OCI-LY1 (cell line): ENCODE measurements around the gene SRGAP2.
"Not testable (repeated sequence)": the region's sequence is repeated elsewhere in the genome, so short reads cannot be mapped to it uniquely, and the experiment has no call there.

Experiments
- CTCF ChIP-seq: fragments of 200-600 bp; sonication (generic), shearing (Covaris generic); IDR thresholded peaks from 2 replicates; pipeline ENCODE4 v1.5.1; 2017; ENCODE audit warnings: mild to moderate bottlenecking, antibody characterized with exemption, low read length, moderate library complexity, mixed read lengths
- EZH2 ChIP-seq: fragments of 200-600 bp; sonication (generic), shearing (Covaris generic); IDR thresholded peaks from 2 replicates; pipeline ENCODE4 v1.8.0; 2017; ENCODE audit warnings: borderline replicate concordance, mixed run types, mild to moderate bottlenecking, antibody characterized with exemption, low read length, moderate library complexity, mixed read lengths

GRCh38 chr1:206185778-206186177 lies 17.6 kb upstream of the SRGAP2 start:
- TF ChIP-seq CTCF, EZH2: not testable (repeated sequence)
